Measurements from ENCODE around the gene ETV3. TPM values are rescaled to one million over a fixed set of nuclear protein-coding genes. Genes with fewer than 3 reads are reported as not detected.

Gene ETV3
- total and polyA plus RNA-seq, 2 of the 4 experiments (the other 2 are of a cell fraction): 6.4 to 14.7 TPM

DNA sequence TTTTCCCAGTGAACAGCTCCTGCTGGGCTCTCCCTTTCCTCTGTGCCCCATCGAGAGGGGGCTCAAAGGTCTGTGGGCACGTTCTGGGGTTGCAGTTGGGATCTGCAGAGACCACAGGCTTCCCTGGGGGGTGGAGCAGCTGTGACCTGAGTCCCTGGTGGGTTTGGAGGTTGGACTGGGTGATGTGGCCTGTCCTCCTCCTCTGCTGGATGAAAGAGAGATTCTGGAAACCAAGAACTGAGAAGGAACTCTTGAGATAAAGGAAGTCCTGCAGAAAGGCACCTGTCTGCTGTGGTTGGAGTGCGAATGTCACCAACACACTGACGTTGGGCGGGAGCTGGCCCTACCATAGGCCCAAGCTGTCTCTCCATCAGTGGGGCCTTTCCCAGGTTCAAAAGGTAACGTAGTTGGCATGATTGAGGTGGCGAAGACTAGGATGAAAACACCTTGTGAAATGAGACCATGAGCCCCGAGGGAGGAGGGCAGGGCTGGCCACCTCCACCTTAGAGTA, 35.8 kb upstream of the ETV3 start:
- no peak overlapping the region for H3K56ac ChIP-seq (ENCODE audit: extremely low read depth, insufficient read depth, low read length)
- H3K9ac ChIP-seq (ENCODE audit: low read depth, low read length): no peak overlapping the region
- no peak overlapping the region for H2AK9ac ChIP-seq (replicated peaks; ENCODE audit: low read depth, low read length, poor library complexity)
- no peak overlapping the region for H2BK5ac ChIP-seq (ENCODE audit: low read depth, low read length, poor library complexity, severe bottlenecking)
- no peaks in the 10 kb centered on the region for H3K9me3 ChIP-seq (ENCODE audit: control insufficient read depth, insufficient read depth, low read length)
- H3K18ac ChIP-seq (ENCODE audit: low read depth, low read length): no peak overlapping the region
- in situ Hi-C loops (cut with MboI; ENCODE audit: low sequenced_read_pairs): no loop called here
- no peak overlapping the region for H3K14ac ChIP-seq (replicated peaks; ENCODE audit: low read depth, low read length)
- no peak overlapping the region for H2AFZ ChIP-seq (replicated peaks; ENCODE audit: low read length, poor library complexity)
- DNase-seq (no peak), ATAC-seq (ENCODE audit: low read depth) (no peak)
- H3K23ac ChIP-seq (ENCODE audit: low read depth, low read length): no peak overlapping the region
- peaks cover 31% of the 10 kb centered on the region for H3K27me3 ChIP-seq (ENCODE audit: control insufficient read depth, insufficient read depth, low read length)
- no peak overlapping the region for H2AK5ac ChIP-seq (ENCODE audit: low read depth, low read length)
- ChIA-PET POLR2A (ENCODE audit: unreplicated experiment) (no interaction called here), CTCF (no interaction called here)
- dilution Hi-C loops (cut with HindIII; ENCODE audit: low sequenced_read_pairs, unreplicated experiment): no loop called here
- H2BK20ac ChIP-seq (ENCODE audit: low read depth, low read length): no peak overlapping the region
- no peak overlapping the region for H4K8ac ChIP-seq (ENCODE audit: low read depth in 2 of 2, low read length in 2 of 2)
- H3K36me3 ChIP-seq (ENCODE audit: control insufficient read depth, insufficient read depth, low read length): no peaks in the 10 kb centered on the region
- H4K5ac ChIP-seq (ENCODE audit: low read depth, low read length): no peak overlapping the region
- intact Hi-C loops (cut with micrococcal nuclease): loop anchor here (5.0 kb wide), 1 partner anchor 323 kb away; no protein-coding TSS in a partner anchor
- H4K20me1 ChIP-seq (ENCODE audit: insufficient read depth, low read length): no peaks in the 10 kb centered on the region
- H3K4me2 ChIP-seq (ENCODE audit: low read depth, low read length): no peak overlapping the region
- H3K79me1 ChIP-seq (ENCODE audit: low read depth in 1 of 2, low read length in 2 of 2): no peaks in the 10 kb centered on the region
- no peak overlapping the region for H2BK15ac ChIP-seq (ENCODE audit: low read depth, low read length)
- no peak overlapping the region for H3K4me3 ChIP-seq (ENCODE audit: insufficient read depth, low read depth, low read length)
- H3K9me1 ChIP-seq (ENCODE audit: insufficient read depth, low read length): no peaks in the 10 kb centered on the region
- H4K91ac ChIP-seq (ENCODE audit: insufficient read depth, low read depth, low read length): no peak overlapping the region
- 67% methylated on average over 3 of the region's 8 CpGs; no CpG with 5 or more reads in 1 of the 2 experiments for WGBS, 2 experiments (ENCODE audit: extremely low coverage in 2 of 2, insufficient read length in 1 of 2)
- TF ChIP-seq, protein P1, sequence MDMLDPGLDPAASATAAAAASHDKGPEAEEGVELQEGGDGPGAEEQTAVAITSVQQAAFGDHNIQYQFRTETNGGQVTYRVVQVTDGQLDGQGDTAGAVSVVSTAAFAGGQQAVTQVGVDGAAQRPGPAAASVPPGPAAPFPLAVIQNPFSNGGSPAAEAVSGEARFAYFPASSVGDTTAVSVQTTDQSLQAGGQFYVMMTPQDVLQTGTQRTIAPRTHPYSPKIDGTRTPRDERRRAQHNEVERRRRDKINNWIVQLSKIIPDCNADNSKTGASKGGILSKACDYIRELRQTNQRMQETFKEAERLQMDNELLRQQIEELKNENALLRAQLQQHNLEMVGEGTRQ (IDR thresholded peaks at IDR 0.05; ENCODE audit: low read depth, low read length): no peak
- TF ChIP-seq POLR2A (IDR thresholded peaks at IDR 0.05; ENCODE audit: low read depth, low read length) (no peak), MXI1 (IDR thresholded peaks at IDR 0.05; ENCODE audit: borderline replicate concordance, low read depth, low read length) (no peak), RFX5 (IDR thresholded peaks at IDR 0.05; ENCODE audit: low read depth, low read length) (no peak), CHD1 (IDR thresholded peaks at IDR 0.05; ENCODE audit: low read depth, low read length) (no peak), RAD21 (IDR thresholded peaks at IDR 0.05; ENCODE audit: low read length) (no peak)
- TF ChIP-seq, protein P2, sequence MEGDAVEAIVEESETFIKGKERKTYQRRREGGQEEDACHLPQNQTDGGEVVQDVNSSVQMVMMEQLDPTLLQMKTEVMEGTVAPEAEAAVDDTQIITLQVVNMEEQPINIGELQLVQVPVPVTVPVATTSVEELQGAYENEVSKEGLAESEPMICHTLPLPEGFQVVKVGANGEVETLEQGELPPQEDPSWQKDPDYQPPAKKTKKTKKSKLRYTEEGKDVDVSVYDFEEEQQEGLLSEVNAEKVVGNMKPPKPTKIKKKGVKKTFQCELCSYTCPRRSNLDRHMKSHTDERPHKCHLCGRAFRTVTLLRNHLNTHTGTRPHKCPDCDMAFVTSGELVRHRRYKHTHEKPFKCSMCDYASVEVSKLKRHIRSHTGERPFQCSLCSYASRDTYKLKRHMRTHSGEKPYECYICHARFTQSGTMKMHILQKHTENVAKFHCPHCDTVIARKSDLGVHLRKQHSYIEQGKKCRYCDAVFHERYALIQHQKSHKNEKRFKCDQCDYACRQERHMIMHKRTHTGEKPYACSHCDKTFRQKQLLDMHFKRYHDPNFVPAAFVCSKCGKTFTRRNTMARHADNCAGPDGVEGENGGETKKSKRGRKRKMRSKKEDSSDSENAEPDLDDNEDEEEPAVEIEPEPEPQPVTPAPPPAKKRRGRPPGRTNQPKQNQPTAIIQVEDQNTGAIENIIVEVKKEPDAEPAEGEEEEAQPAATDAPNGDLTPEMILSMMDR (conservative IDR thresholded peaks at IDR 0.05; ENCODE audit: low read depth, low read length): no peak
- TF ChIP-seq, protein P3, sequence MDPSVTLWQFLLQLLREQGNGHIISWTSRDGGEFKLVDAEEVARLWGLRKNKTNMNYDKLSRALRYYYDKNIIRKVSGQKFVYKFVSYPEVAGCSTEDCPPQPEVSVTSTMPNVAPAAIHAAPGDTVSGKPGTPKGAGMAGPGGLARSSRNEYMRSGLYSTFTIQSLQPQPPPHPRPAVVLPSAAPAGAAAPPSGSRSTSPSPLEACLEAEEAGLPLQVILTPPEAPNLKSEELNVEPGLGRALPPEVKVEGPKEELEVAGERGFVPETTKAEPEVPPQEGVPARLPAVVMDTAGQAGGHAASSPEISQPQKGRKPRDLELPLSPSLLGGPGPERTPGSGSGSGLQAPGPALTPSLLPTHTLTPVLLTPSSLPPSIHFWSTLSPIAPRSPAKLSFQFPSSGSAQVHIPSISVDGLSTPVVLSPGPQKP (IDR thresholded peaks at IDR 0.05; ENCODE audit: borderline replicate concordance, low read depth, low read length): no peak
- H3K4me1 ChIP-seq (ENCODE audit: control insufficient read depth, insufficient read depth, low read length): no peaks in the 10 kb centered on the region
- no peak overlapping the region for H3K4ac ChIP-seq (ENCODE audit: low read depth, low read length)
- BruUV-seq (replicated peaks): no TSS peak
- H2BK120ac ChIP-seq (ENCODE audit: low read depth, low read length): no peak overlapping the region
- no peak overlapping the region for H3K27ac ChIP-seq (ENCODE audit: insufficient read depth, low read length)
